DOHH2 (cell line): ENCODE data around the gene PCDHGB5.

Source experiments
- CTCF ChIP-seq: fragments of 200-600 bp; sonication (generic); IDR thresholded peaks from one replicate; pipeline ENCODE4 v1.5.1; 2014; ENCODE audit warnings: antibody characterized with exemption, mild to moderate bottlenecking, low read depth, low read length; ENCODE audit not compliant: poor library complexity, severe bottlenecking
- EZH2phosphoT487 ChIP-seq: fragments of 200-600 bp; sonication (generic); IDR thresholded peaks from 2 replicates; pipeline ENCODE4 v1.6.1; 2017; ENCODE audit warnings: borderline replicate concordance, mild to moderate bottlenecking, antibody characterized with exemption, low read length, moderate library complexity, mixed read lengths

- peak; percentile 45 for TF ChIP-seq CTCF
- TF ChIP-seq EZH2phosphoT487, result no peak
These were observed 5.0 kb downstream of the PCDHGB5 start, which contains the start of gene PCDHGA9 for GRCh38 chr5:141402553-141403243.
